OCI-LY1 (cell line): Measurements from ENCODE around the gene SCN3A.

ENCODE experiments used
- CTCF ChIP-seq: fragments of 200-600 bp; sonication (generic), shearing (Covaris generic); IDR thresholded peaks from 2 replicates; pipeline ENCODE4 v1.5.1; 2017; ENCODE audit warnings: mild to moderate bottlenecking, antibody characterized with exemption, low read length, moderate library complexity, mixed read lengths
- EZH2 ChIP-seq: fragments of 200-600 bp; sonication (generic), shearing (Covaris generic); IDR thresholded peaks from 2 replicates; pipeline ENCODE4 v1.8.0; 2017; ENCODE audit warnings: borderline replicate concordance, mixed run types, mild to moderate bottlenecking, antibody characterized with exemption, low read length, moderate library complexity, mixed read lengths

GRCh38 chr2:165253178-165253577, 49.3 kb upstream of the SCN3A start:
- TF ChIP-seq CTCF: no peak
- TF ChIP-seq EZH2: no peak
